GM20000 (cell line): ENCODE results near the gene PPP1R2B.

Experiments
- DNase-seq: peaks from one replicate; pipeline ENCODE4 v3.0.0; 2012; ENCODE audit warnings: low spot score
- CTCF ChIP-seq: IDR thresholded peaks from 2 replicates; pipeline ENCODE4 v1.5.1; 2012; ENCODE audit warnings: mild to moderate bottlenecking, control low read depth; ENCODE audit errors: extremely low read depth, missing control alignments

Gene PPP1R2B

GRCh38 chr5:156850206-156850751 lies at the start of gene PPP1R2B:
Gene PPP1R2B (plus strand): TSS chr5:156850295. CDS start chr5:156850563, 268 bp downstream.
- no peak for DNase-seq
- TF ChIP-seq CTCF: no peak

- TF ChIP-seq CTCF: no peak
Observed at GRCh38 chr5:156800929-156801328, 49.2 kb upstream of the PPP1R2B start.

GRCh38 chr5:156802501-156802900 lies 47.6 kb upstream of the PPP1R2B start:
- no peak for DNase-seq
- TF ChIP-seq CTCF: no peak

More at GRCh38 chr5:156800929-156801328, 49.2 kb upstream of the PPP1R2B start:
- DNase-seq: no peak

GRCh38 chr5:156803404-156803803 lies 46.7 kb upstream of the PPP1R2B start:
- TF ChIP-seq CTCF: no peak
- no peak for DNase-seq

GRCh38 chr5:156812959-156813358 lies 37.1 kb upstream of the PPP1R2B start:
- TF ChIP-seq CTCF: no peak
- DNase-seq: no peak

GRCh38 chr5:156815988-156816599 lies 34.0 kb upstream of the PPP1R2B start:
- DNase-seq: peak; percentile 53

More at GRCh38 chr5:156815988-156816599, 34.0 kb upstream of the PPP1R2B start:
- TF ChIP-seq CTCF: peak; percentile 37
